HG02981 (cell line): ENCODE measurements around the gene ZNHIT2.
"Not testable (repeated sequence)": the region's sequence is repeated elsewhere in the genome, so short reads cannot be mapped to it uniquely, and the experiment has no call there.

ENCODE experiments used
- ATAC-seq: cut with Tn5 transposase; IDR thresholded peaks from one replicate; pipeline ENCODE4 v1.9.1; 2021; ENCODE audit warnings: mild to moderate bottlenecking, moderate library complexity; ENCODE audit not compliant: unreplicated experiment

ZNHIT2 gene

GRCh38 chr11:65121447-65121864 is 4.0 kb upstream of the ZNHIT2 start:
- no peak for ATAC-seq

DNA sequence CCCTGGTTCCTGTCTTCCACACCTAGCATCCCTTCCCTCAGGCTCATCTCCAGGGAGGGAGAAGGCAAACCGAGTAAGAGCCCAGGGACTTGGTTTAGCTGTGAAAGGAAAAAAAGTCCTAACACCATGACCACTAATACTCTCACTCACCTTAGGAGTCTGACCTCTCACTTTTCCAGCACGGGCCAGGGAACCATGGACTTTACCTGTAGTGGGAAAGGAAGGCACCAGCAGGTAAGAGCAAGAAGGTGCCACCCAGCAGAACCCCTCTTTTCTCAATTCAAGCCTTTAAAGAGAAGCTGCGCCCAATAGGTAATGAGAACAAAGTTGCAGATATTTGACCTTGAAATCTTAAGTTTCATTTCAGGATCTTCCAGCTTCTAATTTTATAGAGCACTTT is 3.3 kb upstream of the ZNHIT2 start:
- no peak for ATAC-seq

- no peak for ATAC-seq
Measured at GRCh38 chr11:65119670-65119995, 2.1 kb upstream of the ZNHIT2 start.

DNA sequence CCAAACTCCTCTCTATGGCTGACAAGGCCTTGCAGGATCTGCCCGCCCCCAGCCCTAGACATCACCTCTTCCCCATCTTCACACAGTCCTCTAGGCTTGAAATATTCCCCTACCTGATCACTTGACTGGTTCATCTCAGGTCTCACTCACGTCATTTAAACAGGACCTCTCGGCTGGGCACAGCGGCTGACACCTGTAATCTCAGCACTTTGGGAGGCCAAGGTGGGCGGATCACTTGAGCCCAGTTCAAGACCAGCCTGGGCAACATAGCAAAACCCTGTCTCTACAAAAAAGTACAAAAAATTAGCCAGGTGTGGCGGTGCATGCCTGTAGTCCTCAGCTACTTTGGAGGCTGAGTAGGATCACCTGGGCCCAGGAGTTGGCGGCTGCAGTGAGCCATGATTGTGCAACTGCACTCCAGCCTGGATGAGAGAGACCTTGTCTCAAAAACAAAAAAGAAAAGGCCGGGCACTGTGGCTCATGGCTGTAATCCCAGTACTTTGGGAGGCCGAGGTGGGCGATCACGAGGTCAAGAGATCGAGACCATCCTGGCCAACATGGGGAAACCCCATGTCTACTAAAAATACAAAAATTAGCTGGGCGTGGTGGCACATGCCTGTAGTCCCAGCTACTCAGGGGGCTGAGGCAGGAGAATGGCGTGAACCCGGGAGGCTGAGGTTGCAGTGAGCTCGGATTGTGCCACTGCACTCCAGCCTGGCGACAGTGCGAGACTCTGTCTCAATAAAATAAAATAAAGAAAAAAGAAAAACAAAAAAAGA is 1.6 kb upstream of the ZNHIT2 start:
- ATAC-seq = not testable (repeated sequence)

DNA sequence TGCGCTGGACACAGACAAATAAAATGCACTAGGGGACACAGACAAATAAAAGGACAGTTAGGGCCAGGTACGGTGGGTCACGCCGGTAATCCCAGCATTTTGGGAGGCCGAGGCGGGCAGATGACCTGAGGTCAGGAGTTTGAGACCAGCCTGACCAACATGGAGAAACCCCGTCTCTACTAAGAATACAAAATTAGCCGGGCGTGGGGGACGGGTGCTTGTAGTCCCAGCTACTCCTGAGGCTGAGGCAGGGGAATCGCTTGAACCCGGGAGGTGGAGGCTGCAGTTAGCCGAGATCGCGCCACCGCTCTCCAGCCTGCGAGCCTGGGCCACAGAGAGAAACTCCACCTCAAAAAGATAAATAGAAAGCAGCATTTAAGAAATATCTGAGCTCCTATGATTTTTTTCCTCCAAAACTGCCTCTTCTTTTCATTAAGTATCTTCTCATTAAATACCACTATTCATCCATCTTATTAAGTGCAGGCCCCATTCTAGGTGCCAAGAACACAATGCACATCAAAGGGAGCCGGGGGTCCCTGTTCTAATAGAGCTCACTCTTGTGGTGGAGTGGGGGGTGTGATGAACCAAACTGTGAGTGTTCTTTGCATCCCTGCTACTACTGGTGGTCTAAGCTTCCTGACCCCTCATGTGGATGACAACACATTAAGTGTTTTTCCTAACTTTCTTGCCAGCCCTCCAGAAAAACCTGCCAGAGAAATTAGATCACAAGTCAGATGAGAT is 766 bp upstream of the ZNHIT2 start:
- no peak for ATAC-seq

DNA sequence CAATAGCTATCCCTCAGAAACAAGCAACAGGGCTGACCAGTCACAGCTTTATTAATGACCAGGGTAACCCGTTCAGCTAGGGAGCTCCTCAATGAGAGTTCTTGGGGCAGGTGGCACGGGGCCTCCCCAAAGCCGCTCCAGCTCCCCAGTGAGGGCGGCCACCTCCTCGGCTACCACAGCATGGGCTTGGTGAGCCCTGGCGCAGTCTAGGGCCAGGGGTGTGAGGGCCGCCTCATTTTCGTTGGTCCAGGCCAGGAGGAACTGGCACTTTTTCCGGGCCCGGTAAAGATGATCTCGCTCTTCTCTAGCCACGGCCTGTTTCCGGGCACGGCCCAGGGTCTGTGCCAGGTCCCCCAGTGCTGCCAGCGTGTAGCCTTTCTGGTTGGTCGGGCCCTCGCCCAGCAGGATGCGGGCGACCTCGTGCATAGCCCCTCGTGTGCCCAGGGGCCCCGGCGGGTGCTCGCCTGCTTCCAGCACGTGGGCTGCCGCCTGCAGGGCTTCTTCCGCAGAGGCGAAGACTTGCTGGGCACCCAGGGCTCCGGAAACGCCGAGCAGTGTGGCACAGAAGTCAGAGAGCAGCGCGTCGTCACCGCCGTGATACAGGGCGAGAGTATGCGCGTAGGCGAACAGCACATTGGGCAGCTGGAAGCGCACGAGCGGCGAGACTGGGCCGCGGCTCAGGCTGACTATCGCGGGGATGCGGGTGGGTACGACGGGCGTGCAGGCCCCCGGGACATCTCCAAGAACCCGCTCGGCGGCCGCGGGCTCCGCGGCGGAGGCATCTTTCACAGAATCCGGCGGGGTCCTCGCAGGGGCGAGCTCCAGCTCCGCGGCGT is 913 bp downstream of the ZNHIT2 start:
- no peak for ATAC-seq

GRCh38 chr11:65115361-65116082 is 2.0 kb downstream of the ZNHIT2 start:
- ATAC-seq = no peak

DNA sequence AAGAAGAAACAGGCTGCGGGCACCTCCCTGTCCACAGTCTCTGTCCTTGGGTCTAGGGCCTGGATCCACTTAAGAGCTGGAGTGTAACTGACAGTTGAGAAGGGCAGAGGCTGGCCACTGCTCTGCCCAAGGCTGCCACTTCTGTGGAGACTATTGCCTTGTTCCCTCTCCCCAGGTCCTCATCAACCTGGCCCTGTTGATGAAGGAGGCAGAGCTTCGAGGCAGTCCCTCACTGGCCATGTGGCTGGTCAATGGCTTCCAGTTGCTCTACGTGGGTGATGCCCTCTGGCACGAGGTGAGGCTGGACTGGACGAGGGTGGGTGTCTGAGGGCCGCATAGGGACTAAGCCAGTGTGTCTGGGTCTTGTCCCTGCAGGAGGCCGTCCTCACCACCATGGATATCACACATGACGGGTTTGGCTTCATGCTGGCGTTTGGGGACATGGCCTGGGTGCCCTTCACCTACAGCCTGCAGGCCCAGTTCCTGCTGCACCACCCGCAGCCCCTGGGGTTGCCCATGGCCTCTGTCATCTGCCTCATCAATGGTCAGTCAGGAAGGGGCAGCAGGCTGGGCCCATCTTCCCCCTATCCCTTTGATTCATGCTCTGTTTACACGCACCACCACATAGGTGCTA is 2.8 kb downstream of the ZNHIT2 start:
- no peak for ATAC-seq

- ATAC-seq = no peak
Measured at GRCh38 chr11:65113839-65114238, 3.7 kb downstream of the ZNHIT2 start.

GRCh38 chr11:65113361-65113756 is 4.1 kb downstream of the ZNHIT2 start:
- no peak for ATAC-seq

- no peak for ATAC-seq
Measured at GRCh38 chr11:65112546-65113360, 4.7 kb downstream of the ZNHIT2 start.

- peak; percentile 60 for ATAC-seq
Measured at GRCh38 chr11:65111744-65112545, 5.6 kb downstream of the ZNHIT2 start, which contains the start of gene TM7SF2. Gene TM7SF2 (plus strand): TSS chr11:65111872. CDS start chr11:65112016, 144 bp downstream.

DNA sequence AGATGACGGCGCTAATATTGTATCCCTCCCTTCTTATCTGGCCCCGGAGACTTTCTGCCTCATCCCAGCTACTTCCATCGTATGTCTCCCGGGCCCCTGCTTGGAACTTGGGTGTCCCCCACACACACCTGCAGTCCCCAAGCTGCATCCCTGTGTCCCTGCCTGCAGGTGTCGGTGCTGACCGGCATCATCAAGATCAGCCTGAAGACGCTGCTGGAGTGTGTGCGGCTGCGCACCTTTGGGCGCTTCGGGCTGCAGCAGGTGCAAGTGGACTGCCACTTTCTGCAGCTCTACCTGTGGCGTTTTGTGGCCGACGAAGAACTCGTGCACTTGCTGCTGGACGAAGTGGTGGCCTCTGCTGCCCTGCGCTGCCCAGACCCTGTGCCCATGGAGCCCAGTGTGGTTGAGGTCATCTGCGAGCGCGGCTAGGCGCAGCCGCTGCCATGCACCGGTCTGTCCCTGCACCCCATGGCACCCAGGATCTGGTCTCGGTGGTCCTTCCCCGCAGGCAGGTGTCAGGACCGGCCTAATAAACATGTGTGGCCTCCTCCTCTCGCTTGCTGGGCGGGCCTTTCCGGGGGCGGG is 6.2 kb downstream of the ZNHIT2 start:
- ATAC-seq = no peak

DNA sequence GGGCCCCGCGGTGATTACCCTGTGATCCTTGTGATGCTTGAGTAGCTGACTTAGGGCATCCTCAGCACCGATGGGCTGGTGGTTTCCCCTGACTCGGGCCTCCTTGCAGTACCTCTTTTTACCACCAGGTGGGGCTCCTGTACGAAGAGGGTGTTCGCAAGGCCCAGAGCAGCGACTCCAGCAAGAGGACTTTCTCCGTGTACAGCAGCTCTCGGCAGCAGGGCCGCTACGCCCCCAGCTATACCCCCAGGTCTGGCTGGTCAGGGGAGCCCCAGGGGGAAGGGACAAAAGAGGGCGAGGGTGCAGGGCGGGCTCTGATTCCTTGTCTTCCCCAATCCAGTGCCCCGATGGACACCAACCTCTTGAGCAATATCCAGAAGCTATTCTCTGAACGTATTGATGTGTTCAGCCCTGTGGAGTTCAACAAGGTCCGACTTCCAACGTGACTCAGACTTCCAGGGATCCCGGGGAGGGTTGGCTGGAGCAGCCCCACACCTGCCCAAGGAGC is 7.1 kb downstream of the ZNHIT2 start:
- ATAC-seq = no peak

- ATAC-seq = no peak
Measured at GRCh38 chr11:65109231-65110198, 8.0 kb downstream of the ZNHIT2 start.

- no peak for ATAC-seq
Measured at GRCh38 chr11:65108469-65109123, 8.9 kb downstream of the ZNHIT2 start.
